GM21423 (cell line): ENCODE data around the gene C15orf40.
"Not testable (repeated sequence)": the region's sequence is repeated elsewhere in the genome, so short reads cannot be mapped to it uniquely, and the experiment has no call there.

Experiments used
- ATAC-seq: cut with Tn5 transposase; IDR thresholded peaks from one replicate; pipeline ENCODE4 v1.9.1; 2021; ENCODE audit warnings: mild to moderate bottlenecking, moderate library complexity; ENCODE audit not compliant: unreplicated experiment

Gene C15orf40

GRCh38 chr15:83011271-83012075 lies at the start of gene C15orf40:
Gene C15orf40, minus strand, starts transcription at chr15:83011639. Its CDS starts 32 bp downstream, at chr15:83011607.
- peak; percentile 91 for ATAC-seq

GRCh38 chr15:83057696-83058376 lies 46.4 kb upstream of the C15orf40 start:
- ATAC-seq = no peak

- no peak for ATAC-seq
These were observed 45.6 kb upstream of the C15orf40 start for GRCh38 chr15:83057002-83057401.

GRCh38 chr15:83053151-83053550 lies 41.7 kb upstream of the C15orf40 start:
- no peak for ATAC-seq

GRCh38 chr15:83046558-83047127 lies 35.2 kb upstream of the C15orf40 start:
- no peak for ATAC-seq

- no peak for ATAC-seq
These were observed 32.7 kb upstream of the C15orf40 start for GRCh38 chr15:83044156-83044555.

- ATAC-seq = no peak
These were observed 27.8 kb upstream of the C15orf40 start for GRCh38 chr15:83039206-83039605.

GRCh38 chr15:83036253-83036652 lies 24.8 kb upstream of the C15orf40 start:
- no peak for ATAC-seq

GRCh38 chr15:83031234-83031633 lies 19.8 kb upstream of the C15orf40 start:
- not testable (repeated sequence) for ATAC-seq

- ATAC-seq = no peak
These were observed 18.6 kb upstream of the C15orf40 start for GRCh38 chr15:83030021-83030420.

GRCh38 chr15:83018436-83018835 lies 7.0 kb upstream of the C15orf40 start:
- ATAC-seq = no peak

GRCh38 chr15:83016906-83017305 lies 5.5 kb upstream of the C15orf40 start:
- no peak for ATAC-seq

- ATAC-seq = no peak
These were observed 3.9 kb upstream of the C15orf40 start for GRCh38 chr15:83015361-83015760.

GRCh38 chr15:83014205-83014653 lies 2.8 kb upstream of the C15orf40 start:
- no peak for ATAC-seq

- ATAC-seq = no peak
These were observed 1.2 kb upstream of the C15orf40 start for GRCh38 chr15:83012636-83013035.

GRCh38 chr15:83012076-83012426 lies 612 bp upstream of the C15orf40 start:
- ATAC-seq = no peak

GRCh38 chr15:83010709-83011270 lies 649 bp downstream of the C15orf40 start:
- peak; percentile 50 for ATAC-seq

- ATAC-seq = not testable (repeated sequence)
These were observed 10.8 kb downstream of the C15orf40 start for GRCh38 chr15:83000672-83001031.

- peak; percentile 85 for ATAC-seq
These were observed 11.4 kb downstream of the C15orf40 start for GRCh38 chr15:82999905-83000671.

- ATAC-seq = no peak
These were observed 12.0 kb downstream of the C15orf40 start for GRCh38 chr15:82999426-82999825.

GRCh38 chr15:82995938-82996337 lies 15.5 kb downstream of the C15orf40 start:
- no peak for ATAC-seq
